Esophagus muscularis mucosa (tissue), 4 donors: ENCODE data around the gene GPRC5D. TPM values are rescaled to one million over a fixed set of nuclear protein-coding genes. Genes with fewer than 3 reads are reported as not detected.

Experiments
- DNase-seq: peaks from one replicate; pipeline ENCODE4 v3.0.0-alpha.2; 2017; ENCODE audit errors: extremely low spot score
- H3K27ac ChIP-seq, 4 donors: fragments of 200-600 bp; sonication (generic); replicated peaks in 1 of 4; 1 replicate in 3 of 4; 2 replicates in 1 of 4; pipeline ENCODE4 v1.5.1; 2016 to 2019; ENCODE audit warnings: mild to moderate bottlenecking in 1 of 4
- H3K27me3 ChIP-seq, 4 donors: fragments of 200-600 bp; sonication (generic); one replicate each; pipeline versions ENCODE4 v1.5.1 to v1.6.0; 2016 to 2019
- H3K36me3 ChIP-seq, 4 donors: fragments of 200-600 bp; sonication (generic); one replicate each; pipeline ENCODE4 v1.5.1; 2016 to 2019
- H3K4me1 ChIP-seq, 4 donors: fragments of 200-600 bp; sonication (generic); one replicate each; pipeline ENCODE4 v1.5.1; 2016 to 2019
- H3K4me3 ChIP-seq, 4 donors: fragments of 200-600 bp; sonication (generic); 1 replicate in 2 of 4; 2 replicates in 2 of 4; pipeline ENCODE4 v1.5.1; 2016 to 2019; ENCODE audit warnings: mild to moderate bottlenecking in 4 of 4, moderate library complexity in 1 of 4
- H3K9me3 ChIP-seq, 4 donors: fragments of 200-600 bp; sonication (generic); 1 replicate in 3 of 4; 2 replicates in 1 of 4; pipeline ENCODE4 v1.5.1; 2016 to 2019
- EP300 ChIP-seq: sonication (generic); formaldehyde crosslinking; IDR thresholded peaks from one replicate; pipeline ENCODE4 v1.6.1; 2017; ENCODE audit warnings: antibody characterized with exemption
- POLR2A ChIP-seq: fragments of 450-650 bp; IDR thresholded peaks from one replicate; pipeline ENCODE4 v1.6.1; 2017; ENCODE audit warnings: antibody characterized with exemption, moderate library complexity, mild to moderate bottlenecking, low read depth
- POLR2AphosphoS5 ChIP-seq, 2 donors: sonication (generic); formaldehyde crosslinking; IDR thresholded peaks; one replicate each; pipeline ENCODE4 v1.6.1; 2017; ENCODE audit warnings: antibody characterized with exemption in 2 of 2
- WGBS: methylation state at CpG from one replicate; pipeline ENCODE4 v1.1.5; 2018; 5-methylcytosine and 5-hydroxymethylcytosine counted together
- intact Hi-C: fragments of 100-400 bp; cut with DNase I; formaldehyde crosslinking; loops from one replicate; pipeline ENCODE4 v1.15.1; 2023
- total RNA-seq, 4 donors: library from RNA; depleted of rRNA; stranded (reverse); fragments of >200 nt; gene quantifications; one replicate each; pipeline versions ENCODE4 v1.1.0 to v1.2.1, GENCODE V29; 2016
- TF ChIP-seq, protein P1 (sequence below), 3 experiments: fragments of 200-600 bp in 2 of 3; fragments of 450-650 bp in 1 of 3; sonication (generic) in 2 of 3; IDR thresholded peaks; one replicate each; pipeline ENCODE4 v1.5.1; 2017 to 2019; ENCODE audit warnings: antibody characterized with exemption in 3 of 3, mild to moderate bottlenecking in 2 of 3, moderate library complexity in 1 of 3

Gene GPRC5D
- total RNA-seq, 4 donors from 2014 or later = 0.84 TPM; not detected in 3

DNA sequence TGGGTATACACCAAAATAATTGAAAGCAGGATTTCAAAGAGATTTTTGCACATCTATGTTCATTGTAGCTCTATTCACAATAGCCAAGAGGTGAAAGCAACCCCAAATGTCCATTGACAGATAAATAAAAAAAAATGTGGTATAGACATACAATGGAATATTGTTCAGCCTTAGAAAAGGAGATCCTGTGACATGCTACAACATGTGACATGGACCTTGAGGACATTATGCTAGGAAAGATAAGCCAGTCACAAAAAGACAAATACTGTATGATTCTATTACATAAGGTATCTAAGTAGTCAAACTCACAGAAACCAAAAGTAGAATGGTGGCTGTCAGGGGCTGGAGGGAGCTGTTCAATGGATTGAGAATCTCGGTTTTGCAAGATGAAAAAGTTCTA lies 12.1 kb downstream of the GPRC5D start:
- TF ChIP-seq, protein P1, sequence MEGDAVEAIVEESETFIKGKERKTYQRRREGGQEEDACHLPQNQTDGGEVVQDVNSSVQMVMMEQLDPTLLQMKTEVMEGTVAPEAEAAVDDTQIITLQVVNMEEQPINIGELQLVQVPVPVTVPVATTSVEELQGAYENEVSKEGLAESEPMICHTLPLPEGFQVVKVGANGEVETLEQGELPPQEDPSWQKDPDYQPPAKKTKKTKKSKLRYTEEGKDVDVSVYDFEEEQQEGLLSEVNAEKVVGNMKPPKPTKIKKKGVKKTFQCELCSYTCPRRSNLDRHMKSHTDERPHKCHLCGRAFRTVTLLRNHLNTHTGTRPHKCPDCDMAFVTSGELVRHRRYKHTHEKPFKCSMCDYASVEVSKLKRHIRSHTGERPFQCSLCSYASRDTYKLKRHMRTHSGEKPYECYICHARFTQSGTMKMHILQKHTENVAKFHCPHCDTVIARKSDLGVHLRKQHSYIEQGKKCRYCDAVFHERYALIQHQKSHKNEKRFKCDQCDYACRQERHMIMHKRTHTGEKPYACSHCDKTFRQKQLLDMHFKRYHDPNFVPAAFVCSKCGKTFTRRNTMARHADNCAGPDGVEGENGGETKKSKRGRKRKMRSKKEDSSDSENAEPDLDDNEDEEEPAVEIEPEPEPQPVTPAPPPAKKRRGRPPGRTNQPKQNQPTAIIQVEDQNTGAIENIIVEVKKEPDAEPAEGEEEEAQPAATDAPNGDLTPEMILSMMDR (IDR thresholded peaks at IDR 0.05) = no peak
- TF ChIP-seq POLR2AphosphoS5 (IDR thresholded peaks at IDR 0.05) = no peak
- TF ChIP-seq EP300 = no peak
- TF ChIP-seq POLR2A = no peak
- H3K4me1 ChIP-seq = peaks cover 0 to 16% (median 11%) of the 10 kb centered on the region in 4 donors
- H3K4me3 ChIP-seq = no peak overlapping the region
- 75% methylated on average over 1 of the region's 1 CpG for WGBS
- intact Hi-C loops = no loop called here
- no peak for DNase-seq
- no peaks in the 10 kb centered on the region for H3K9me3 ChIP-seq
- H3K27me3 ChIP-seq = no peaks in the 10 kb centered on the region
- H3K36me3 ChIP-seq = no peaks in the 10 kb centered on the region
- H3K27ac ChIP-seq = no peak overlapping the region

DNA sequence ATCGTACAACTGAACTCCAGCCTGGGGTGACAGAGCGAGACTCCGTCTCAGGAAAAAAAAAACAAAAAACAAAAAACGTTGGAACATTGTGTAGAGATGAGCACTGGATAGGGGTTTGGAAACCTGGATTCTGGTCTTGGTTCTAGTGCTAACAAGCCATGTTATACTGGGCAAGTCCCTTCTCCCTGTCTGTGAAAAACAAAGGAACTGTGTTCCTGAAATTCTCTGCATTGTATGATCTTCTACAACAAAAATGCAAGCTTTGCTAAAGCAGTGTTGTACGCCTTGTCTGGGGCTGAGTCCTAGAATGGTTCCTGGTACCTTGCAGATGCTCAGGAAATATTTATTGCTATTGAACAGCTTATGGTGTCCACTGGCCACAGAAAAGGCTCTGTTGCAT lies 13.4 kb downstream of the GPRC5D start:
- Histone ChIP-seq H3K4me3 (no peak overlapping the region), H3K4me1 (peaks cover 0 to 16% (median 5%) of the 10 kb centered on the region in 4 donors), H3K27me3 (no peaks in the 10 kb centered on the region), H3K36me3 (no peaks in the 10 kb centered on the region), H3K27ac (no peak overlapping the region), H3K9me3 (no peaks in the 10 kb centered on the region)
- no peak for TF ChIP-seq EP300
- TF ChIP-seq POLR2A = no peak
- no peak for TF ChIP-seq POLR2AphosphoS5 (IDR thresholded peaks at IDR 0.05)
- TF ChIP-seq, protein P1 (IDR thresholded peaks at IDR 0.05) = no peak
- 85% methylated on average over 5 of the region's 5 CpGs for WGBS
- intact Hi-C loops = no loop called here
- DNase-seq = peak; percentile 7

DNA sequence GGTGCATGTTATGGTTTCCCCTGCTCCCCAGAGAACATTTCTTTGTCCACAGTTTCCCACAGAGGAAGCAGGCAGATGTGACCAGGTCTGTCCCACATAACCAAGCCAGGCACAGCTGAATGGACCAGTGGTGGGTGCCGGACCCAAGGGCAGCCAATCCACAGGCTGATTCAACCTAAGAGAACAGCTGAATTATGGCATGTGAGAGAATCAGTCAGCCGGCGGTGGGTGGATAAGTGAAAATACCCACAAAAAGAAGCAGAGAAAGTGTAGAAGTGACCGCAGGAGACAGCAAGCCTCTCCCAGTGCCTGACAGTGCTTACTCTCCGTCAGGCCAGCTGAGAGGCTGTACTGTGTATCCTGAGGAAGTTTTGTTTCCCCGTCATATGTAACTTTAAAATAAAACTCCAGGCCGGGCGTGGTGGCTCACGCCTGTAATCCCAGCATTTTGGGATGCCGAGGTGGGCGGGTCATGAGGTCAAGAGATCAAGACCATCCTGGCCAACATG lies 14.9 kb downstream of the GPRC5D start:
- 97% methylated on average over 11 of the region's 11 CpGs for WGBS
- DNase-seq = peak; percentile 64
- no peak for TF ChIP-seq POLR2AphosphoS5 (IDR thresholded peaks at IDR 0.05)
- TF ChIP-seq POLR2A = no peak
- TF ChIP-seq, protein P1 (IDR thresholded peaks at IDR 0.05) = no peak
- no peak for TF ChIP-seq EP300
- no peak overlapping the region for H3K4me3 ChIP-seq
- H3K36me3 ChIP-seq = no peaks in the 10 kb centered on the region
- intact Hi-C loops = no loop called here
- H3K27ac ChIP-seq = no peak overlapping the region
- peaks cover 0 to 11% (median 0%) of the 10 kb centered on the region in 4 donors for H3K4me1 ChIP-seq
- H3K9me3 ChIP-seq = no peaks in the 10 kb centered on the region
- H3K27me3 ChIP-seq = no peaks in the 10 kb centered on the region

DNA sequence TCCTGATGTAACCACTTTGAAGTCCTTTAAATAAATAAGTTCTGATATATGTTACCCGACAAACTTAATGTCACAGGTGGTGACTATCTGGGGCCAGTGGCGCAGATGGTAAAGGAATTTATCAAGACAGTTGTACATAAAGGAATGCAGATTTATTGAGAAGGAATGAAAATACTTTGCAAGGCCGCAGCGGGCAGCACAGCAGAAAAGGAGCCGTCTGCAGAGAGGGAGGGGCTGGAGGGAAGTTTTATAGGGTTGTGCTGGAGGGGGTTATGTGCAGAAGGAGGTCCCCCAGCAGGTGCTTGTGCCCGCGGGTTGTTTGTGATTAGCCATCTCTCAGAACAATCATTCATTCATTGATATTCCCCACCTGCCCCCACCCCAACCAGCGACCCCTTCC lies 17.4 kb downstream of the GPRC5D start:
- no peaks in the 10 kb centered on the region for H3K27me3 ChIP-seq
- TF ChIP-seq POLR2A (no peak), POLR2AphosphoS5 (IDR thresholded peaks at IDR 0.05) (no peak), EP300 (no peak)
- TF ChIP-seq, protein P1 (IDR thresholded peaks at IDR 0.05) = no peak
- H3K9me3 ChIP-seq = no peaks in the 10 kb centered on the region
- no peak overlapping the region for H3K4me3 ChIP-seq
- peaks cover 0 to 11% (median 0%) of the 10 kb centered on the region in 4 donors for H3K4me1 ChIP-seq
- no peak overlapping the region for H3K27ac ChIP-seq
- DNase-seq = peak; percentile 81
- no peaks in the 10 kb centered on the region for H3K36me3 ChIP-seq
- intact Hi-C loops = no loop called here
- 48% methylated on average over 8 of the region's 8 CpGs for WGBS

DNA sequence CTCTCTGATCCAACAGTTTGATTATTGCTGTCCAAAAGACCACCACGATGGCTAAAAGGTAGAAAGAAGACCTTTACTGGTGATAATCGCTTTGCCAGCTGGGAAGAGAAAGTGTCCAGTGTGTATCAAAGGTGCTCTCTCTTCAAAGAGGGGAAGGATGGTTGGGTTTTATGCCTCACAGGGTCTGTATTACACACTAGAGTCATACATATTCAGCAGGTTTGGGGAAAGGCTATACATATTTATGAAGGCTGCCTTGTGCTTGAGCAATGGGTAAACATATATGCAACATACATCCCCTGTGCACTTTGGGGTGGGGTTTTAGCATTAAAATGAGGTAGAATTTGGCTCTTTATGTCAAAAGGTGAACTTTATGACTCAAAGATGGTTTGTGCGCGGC lies 18.2 kb downstream of the GPRC5D start:
- 93% methylated on average over 4 of the region's 4 CpGs for WGBS

More for the DNA sequence above, 18.2 kb downstream of the GPRC5D start:
- Histone ChIP-seq H3K4me3 (no peak overlapping the region), H3K27ac (no peak overlapping the region), H3K9me3 (no peaks in the 10 kb centered on the region), H3K4me1 (peaks cover 0 to 11% (median 0%) of the 10 kb centered on the region in 4 donors), H3K27me3 (no peaks in the 10 kb centered on the region), H3K36me3 (no peaks in the 10 kb centered on the region)
- TF ChIP-seq POLR2AphosphoS5 (IDR thresholded peaks at IDR 0.05) (no peak), POLR2A (no peak), EP300 (no peak)
- TF ChIP-seq, protein P1 (IDR thresholded peaks at IDR 0.05) = no peak
- intact Hi-C loops = no loop called here
- no peak for DNase-seq
